Cerebellar cortex (tissue), 1 donor: ENCODE data around the gene LCA5L.
"Not testable (repeated sequence)": the region's sequence is repeated elsewhere in the genome, so short reads cannot be mapped to it uniquely, and the experiment has no call there.

Experiments
- DNase-seq: peaks from one replicate; pipeline ENCODE4 v3.0.0-alpha.2; 2015; ENCODE audit warnings: low spot score

The LCA5L gene

GRCh38 chr21:39387461-39388037 lies 58.0 kb downstream of the LCA5L start:
- DNase-seq: peak; percentile 89

DNA sequence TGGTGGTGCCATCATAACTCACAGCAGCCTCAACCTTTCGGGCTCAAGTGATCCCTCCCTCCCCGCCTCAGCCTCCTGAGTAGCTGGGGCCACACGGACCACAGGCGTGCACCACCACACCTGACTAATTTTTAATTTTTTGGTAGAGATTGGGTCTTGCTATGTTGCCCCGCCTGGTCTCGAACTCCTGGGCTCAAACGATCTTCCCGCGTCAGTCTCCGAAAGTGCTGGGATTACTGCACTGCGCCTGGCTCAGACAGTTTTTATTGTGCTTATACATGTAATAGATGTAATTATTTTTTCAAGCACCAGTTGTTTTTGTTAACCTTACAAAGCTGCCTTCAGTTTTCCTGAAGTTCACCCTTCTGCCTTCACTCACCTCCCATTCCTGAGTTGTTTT lies 58.7 kb downstream of the LCA5L start:
- no peak for DNase-seq

GRCh38 chr21:39386194-39386593 lies 59.4 kb downstream of the LCA5L start:
- peak; percentile 66 for DNase-seq

- DNase-seq: peak; percentile 90
Measured at GRCh38 chr21:39385299-39386145, 60.1 kb downstream of the LCA5L start.

GRCh38 chr21:39384674-39385298 lies 60.8 kb downstream of the LCA5L start:
- no peak for DNase-seq

- DNase-seq: not testable (repeated sequence)
Measured at GRCh38 chr21:39382096-39382495, 63.5 kb downstream of the LCA5L start.

GRCh38 chr21:39381009-39381408 lies 64.6 kb downstream of the LCA5L start:
- peak; percentile 41 for DNase-seq

DNA sequence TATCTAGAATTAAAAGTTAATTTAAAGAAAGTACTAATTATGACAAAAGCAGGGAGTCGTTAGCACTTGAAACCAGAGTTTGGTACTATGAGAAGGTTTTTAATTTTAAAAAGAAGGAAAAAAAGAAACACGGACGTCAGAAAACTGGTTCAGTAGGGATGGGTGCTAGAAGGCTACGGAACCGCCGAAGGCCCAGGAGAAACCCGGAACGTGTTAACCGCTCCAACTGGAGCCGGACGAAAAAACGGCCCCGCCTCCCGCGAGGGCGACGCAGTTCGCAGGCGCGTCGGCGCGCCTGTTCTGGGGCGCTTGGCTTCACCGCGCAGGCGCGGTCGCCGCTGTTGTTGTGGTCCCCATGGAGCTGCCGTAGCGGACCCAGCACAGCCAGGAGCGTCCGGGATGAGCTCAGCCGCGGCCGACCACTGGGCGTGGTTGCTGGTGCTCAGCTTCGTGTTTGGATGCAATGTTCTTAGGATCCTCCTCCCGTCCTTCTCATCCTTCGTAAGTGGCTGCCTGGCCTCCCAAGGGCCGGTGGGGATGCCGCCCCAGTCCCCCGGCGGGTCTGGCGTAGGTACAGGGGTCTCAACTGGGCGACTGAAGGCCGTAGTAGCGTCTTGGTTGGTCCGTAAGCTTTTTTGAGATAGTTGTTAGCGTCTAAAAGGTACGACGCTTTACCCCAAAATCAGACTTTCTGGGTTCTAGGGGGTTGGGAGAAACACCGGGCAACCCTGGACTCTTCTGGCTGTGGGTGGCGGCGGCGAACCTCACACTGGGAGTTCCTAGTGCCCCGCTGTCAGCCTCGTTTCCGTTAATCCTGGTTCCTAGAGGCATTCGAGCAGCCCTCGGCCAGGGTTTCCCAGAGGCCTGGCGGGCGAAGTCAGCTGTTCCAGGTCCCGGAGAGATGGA lies 65.3 kb downstream of the LCA5L start:
- DNase-seq: peak; percentile 90

GRCh38 chr21:39377444-39378050 lies 68.0 kb downstream of the LCA5L start:
- DNase-seq: no peak

DNA sequence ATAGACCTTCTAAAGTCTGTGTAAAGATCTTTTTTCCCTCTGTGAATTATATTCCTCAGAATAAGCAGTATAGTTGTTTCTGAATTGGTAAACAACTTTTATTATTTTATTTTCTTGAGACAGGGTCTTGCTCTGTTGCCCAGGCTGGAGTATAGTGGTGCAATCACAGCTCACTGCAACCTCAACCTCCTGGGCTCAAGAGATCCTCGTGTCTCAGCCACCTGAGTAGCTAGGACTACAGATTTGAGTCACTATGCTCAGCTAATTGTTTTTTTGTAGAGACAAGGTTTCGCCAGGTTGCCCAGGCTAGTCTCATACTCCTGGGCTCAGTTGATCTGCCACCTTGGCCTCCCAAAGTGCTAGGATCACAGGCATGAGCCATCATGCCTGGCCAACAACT lies 70.1 kb downstream of the LCA5L start:
- no peak for DNase-seq

GRCh38 chr21:39374046-39374445 lies 71.5 kb downstream of the LCA5L start:
- no peak for DNase-seq

- DNase-seq: peak; percentile 60
Measured at GRCh38 chr21:39373634-39374033, 71.9 kb downstream of the LCA5L start.

DNA sequence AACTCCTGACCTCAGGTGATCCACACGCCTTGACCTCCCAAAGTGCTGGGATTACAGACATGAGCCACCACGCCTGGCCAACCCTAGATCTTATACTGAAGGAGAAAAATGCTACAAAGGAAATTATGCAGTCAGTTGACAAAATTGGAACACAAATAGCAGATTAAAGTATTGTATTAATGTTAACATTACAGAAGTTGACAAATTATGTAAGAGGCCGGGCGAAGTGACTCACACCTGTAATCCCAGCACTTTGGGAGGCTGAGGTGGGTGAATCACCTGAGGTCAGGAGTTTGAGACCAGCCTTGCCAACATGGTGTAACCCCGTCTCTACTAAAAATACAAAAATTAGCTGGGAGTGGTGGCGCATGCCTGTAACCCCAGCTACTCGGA lies 75.7 kb downstream of the LCA5L start:
- DNase-seq: not testable (repeated sequence)

GRCh38 chr21:39367783-39368182 lies 77.8 kb downstream of the LCA5L start:
- DNase-seq: no peak

GRCh38 chr21:39366563-39366962 lies 79.0 kb downstream of the LCA5L start:
- DNase-seq: no peak

DNA sequence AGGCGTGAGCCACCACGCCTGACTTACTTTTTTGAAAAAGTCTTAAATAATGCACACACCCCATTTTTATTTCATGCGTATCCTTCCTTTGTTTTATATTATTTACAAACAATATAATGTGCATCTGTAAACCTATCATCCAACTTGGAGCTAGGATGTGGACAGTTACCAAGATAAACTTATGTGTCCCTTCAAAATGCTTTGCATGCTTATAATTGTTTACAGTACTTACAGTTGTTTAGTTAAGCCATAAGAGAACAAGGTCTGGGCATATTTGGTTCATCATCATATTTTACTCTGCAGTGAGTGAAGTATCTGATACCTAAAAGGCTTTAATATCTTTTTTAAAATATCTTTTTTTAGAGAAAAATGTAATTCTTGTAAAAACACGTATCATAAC lies 80.6 kb downstream of the LCA5L start:
- DNase-seq: no peak

GRCh38 chr21:39363607-39364555 lies 81.7 kb downstream of the LCA5L start:
- DNase-seq: no peak

GRCh38 chr21:39362733-39363132 lies 82.8 kb downstream of the LCA5L start:
- DNase-seq: no peak

- no peak for DNase-seq
Measured at GRCh38 chr21:39359382-39359781, 86.2 kb downstream of the LCA5L start.
